GM23248 (cell line): Measurements from ENCODE around the gene USP28. TPM values are rescaled to one million over a fixed set of nuclear protein-coding genes. Genes with fewer than 3 reads are reported as not detected.

Experiments used
- DNase-seq: peaks from one replicate; pipeline ENCODE4 v3.0.0-alpha.2; 2015
- H2AFZ ChIP-seq: fragments of 200-600 bp; sonication (generic); 2 replicates; pipeline ENCODE4 v1.6.1; 2016; ENCODE audit warnings: antibody characterized with exemption
- H3F3A ChIP-seq: fragments of 200-600 bp; sonication (generic); 2 replicates; pipeline ENCODE4 v1.6.1; 2016; ENCODE audit warnings: mild to moderate bottlenecking, antibody characterized with exemption, mixed run types; ENCODE audit not compliant: insufficient read depth
- H3K27ac ChIP-seq: fragments of 200-600 bp; sonication (generic); 2 replicates; pipeline ENCODE4 v1.5.1; 2016; ENCODE audit warnings: mild to moderate bottlenecking
- H3K27me3 ChIP-seq: fragments of 200-600 bp; sonication (generic); replicated peaks from 2 replicates; pipeline ENCODE4 v1.6.1; 2016; ENCODE audit warnings: mild to moderate bottlenecking; ENCODE audit not compliant: insufficient read depth
- H3K36me3 ChIP-seq: fragments of 200-600 bp; sonication (generic); 2 replicates; pipeline ENCODE4 v1.6.1; 2016; ENCODE audit warnings: low read depth, mild to moderate bottlenecking
- H3K4me1 ChIP-seq: fragments of 200-600 bp; sonication (generic); 2 replicates; pipeline ENCODE4 v1.6.1; 2016; ENCODE audit warnings: mild to moderate bottlenecking; ENCODE audit not compliant: insufficient read depth
- H3K4me2 ChIP-seq: fragments of 200-600 bp; sonication (generic); one replicate; pipeline ENCODE4 v1.6.1; 2016; ENCODE audit warnings: mild to moderate bottlenecking; ENCODE audit not compliant: unreplicated experiment
- H3K4me3 ChIP-seq: fragments of 200-600 bp; sonication (generic); 2 replicates; pipeline ENCODE4 v1.5.1; 2016; ENCODE audit warnings: mild to moderate bottlenecking
- H3K79me2 ChIP-seq: fragments of 200-600 bp; sonication (generic); 2 replicates; pipeline ENCODE4 v1.6.1; 2016; ENCODE audit warnings: mild to moderate bottlenecking; ENCODE audit not compliant: insufficient read depth
- H3K9ac ChIP-seq: fragments of 200-600 bp; sonication (generic); 2 replicates; pipeline ENCODE4 v1.6.1; 2016; ENCODE audit warnings: mild to moderate bottlenecking
- H3K9me2 ChIP-seq: fragments of 200-600 bp; sonication (generic); 2 replicates; pipeline ENCODE4 v1.6.1; 2016; ENCODE audit warnings: mixed run types, mild to moderate bottlenecking, moderate library complexity; ENCODE audit not compliant: insufficient read depth
- H3K9me3 ChIP-seq: fragments of 200-600 bp; sonication (generic); one replicate; pipeline ENCODE4 v1.6.1; 2017; ENCODE audit warnings: low read depth
- H4K20me1 ChIP-seq: fragments of 200-600 bp; sonication (generic); 2 replicates; pipeline ENCODE4 v1.6.0; 2016; ENCODE audit not compliant: insufficient read depth
- EZH2 ChIP-seq: fragments of 200-600 bp; sonication (generic); IDR thresholded peaks from 2 replicates; pipeline ENCODE4 v1.6.1; 2018; ENCODE audit warnings: antibody characterized with exemption, mild to moderate bottlenecking; ENCODE audit not compliant: insufficient read depth, poor library complexity, severe bottlenecking
- EZH2phosphoT487 ChIP-seq: fragments of 200-600 bp; sonication (generic); IDR thresholded peaks from 2 replicates; pipeline ENCODE4 v1.6.1; 2018; ENCODE audit warnings: antibody characterized with exemption, moderate library complexity, mild to moderate bottlenecking, low read depth; ENCODE audit not compliant: insufficient read depth
- WGBS, 2 experiments: methylation state at CpG; one replicate each; pipeline ENCODE4 v1.1.6; 2015 to 2017; ENCODE audit warnings: low lambda C conversion rate in 2 of 2, low coverage in 1 of 2; ENCODE audit errors: missing lambda C conversion rate in 2 of 2; 5-methylcytosine and 5-hydroxymethylcytosine counted together
- in situ Hi-C: fragments of 300-500 bp; cut with MboI; formaldehyde crosslinking; loops from 2 replicates; pipeline ENCODE4 v1.15.0; 2020
- polyA plus RNA-seq: library from polyadenylated mRNA; unstranded; fragments of >200 nt; fragmentation: Nextera tagmentation; extraction: Ambion mirVana; gene quantifications from 2 replicates; pipeline ENCODE4 v1.2.1, GENCODE V29; 2016
- total RNA-seq: library from RNA; depleted of rRNA; stranded (reverse); fragments of >200 nt; shearing (Covaris generic); gene quantifications from 2 replicates; pipeline ENCODE4 v1.2.3, GENCODE V29; 2014

Gene USP28
- total and polyA plus RNA-seq, 2 experiments from 2014 or later: 17.1 to 25.1 TPM

DNA sequence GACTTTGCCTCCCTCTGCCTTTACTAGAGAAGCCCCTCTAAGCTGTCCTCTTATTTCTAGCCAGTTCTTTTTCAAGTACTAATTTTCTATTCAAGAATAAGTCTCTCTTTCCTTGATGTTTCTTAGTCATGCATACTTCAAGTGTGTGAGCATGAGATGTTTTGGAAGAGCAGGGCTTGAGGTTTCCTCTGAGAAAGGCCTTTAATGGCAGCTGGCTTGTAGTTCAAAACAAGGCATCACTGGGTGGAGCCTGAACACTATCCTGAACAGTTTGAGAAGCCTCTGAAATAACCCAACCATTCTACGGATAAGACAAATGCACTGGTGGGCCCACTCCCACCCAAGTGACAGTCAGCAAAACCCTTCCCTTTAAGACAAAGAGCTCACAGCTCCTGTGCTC is 58.2 kb downstream of the USP28 start:
- H3K27ac ChIP-seq: no peak overlapping the region
- H3K9me2 ChIP-seq: no peaks in the 10 kb centered on the region
- 96 to 100% methylated on average over 1 of the region's 1 CpG for WGBS, 2 experiments
- H3K27me3 ChIP-seq: no peaks in the 10 kb centered on the region
- H3F3A ChIP-seq: no peaks in the 10 kb centered on the region
- no peak overlapping the region for H3K9ac ChIP-seq
- DNase-seq: peak; percentile 24
- H3K4me1 ChIP-seq: no peaks in the 10 kb centered on the region
- no peak for TF ChIP-seq EZH2
- TF ChIP-seq EZH2phosphoT487: no peak
- H4K20me1 ChIP-seq: no peaks in the 10 kb centered on the region
- H3K4me3 ChIP-seq: no peak overlapping the region
- in situ Hi-C loops: no loop called here
- peaks cover 7% of the 10 kb centered on the region; the same call in 1 of the 2 replicates for H3K36me3 ChIP-seq
- no peaks in the 10 kb centered on the region for H3K9me3 ChIP-seq
- no peak overlapping the region for H3K4me2 ChIP-seq
- no peaks in the 10 kb centered on the region for H3K79me2 ChIP-seq
- no peak overlapping the region for H2AFZ ChIP-seq

DNA sequence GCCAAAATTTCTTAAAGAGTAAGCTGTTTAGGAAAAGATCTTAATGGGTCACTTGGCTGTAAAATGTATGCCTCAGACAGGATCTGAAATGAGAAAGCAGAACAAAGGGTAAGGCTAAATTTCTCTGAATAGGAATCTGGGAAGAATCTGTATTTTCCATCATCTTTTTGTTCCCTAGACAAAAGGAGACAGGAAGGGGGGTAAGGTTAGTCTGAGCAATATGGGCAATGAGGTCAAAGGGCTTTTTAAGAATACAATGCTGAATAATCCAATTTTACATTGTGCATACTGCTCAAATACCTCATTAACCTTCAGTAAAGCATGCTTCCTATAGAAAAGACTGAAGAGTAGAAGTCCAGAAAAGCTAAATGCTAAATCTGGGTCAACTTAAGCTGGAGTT is 61.2 kb downstream of the USP28 start:
- no peak for DNase-seq
- Histone ChIP-seq H3K27ac (no peak overlapping the region), H3K9me3 (no peaks in the 10 kb centered on the region), H3K4me2 (no peak overlapping the region), H3K27me3 (no peaks in the 10 kb centered on the region), H3K79me2 (no peaks in the 10 kb centered on the region), H3K4me3 (no peak overlapping the region), H3K4me1 (no peaks in the 10 kb centered on the region), H3F3A (no peaks in the 10 kb centered on the region), H3K9me2 (no peaks in the 10 kb centered on the region), H3K36me3 (peaks cover 9% of the 10 kb centered on the region; the same call in 1 of the 2 replicates), H2AFZ (no peak overlapping the region), H3K9ac (no peak overlapping the region), H4K20me1 (no peaks in the 10 kb centered on the region)
- in situ Hi-C loops: no loop called here
- TF ChIP-seq EZH2 (no peak), EZH2phosphoT487 (no peak)

DNA sequence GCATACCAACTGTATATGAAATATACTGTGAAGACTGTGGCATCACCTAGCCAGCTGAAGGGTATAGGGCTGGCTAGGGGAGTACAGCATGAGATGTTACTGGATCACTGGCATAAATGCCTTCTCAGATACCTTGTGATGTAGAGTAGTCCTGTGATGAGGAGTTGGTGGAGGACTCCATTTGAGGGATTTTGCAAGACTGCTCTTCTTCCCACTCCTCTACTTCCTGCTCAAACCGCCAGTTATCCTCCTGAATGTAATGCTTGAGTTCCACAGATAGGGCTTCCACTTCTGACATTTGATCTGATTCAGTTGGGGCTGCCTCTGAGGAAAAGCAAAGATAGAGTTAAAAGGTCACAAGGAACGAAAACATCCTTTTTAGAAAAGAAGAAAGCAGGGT is 66.4 kb downstream of the USP28 start:
- H3K9ac ChIP-seq: no peak overlapping the region
- DNase-seq: no peak
- H2AFZ ChIP-seq: no peak overlapping the region
- H3K9me2 ChIP-seq: no peaks in the 10 kb centered on the region
- no peaks in the 10 kb centered on the region for H3K9me3 ChIP-seq
- WGBS, 2 experiments: 45 to 47% methylated on average over 2 of the region's 2 CpGs
- H3K4me2 ChIP-seq: no peak overlapping the region
- no peaks in the 10 kb centered on the region for H3K79me2 ChIP-seq
- peaks cover 13% of the 10 kb centered on the region; the same call in 1 of the 2 replicates for H3K36me3 ChIP-seq
- no peaks in the 10 kb centered on the region for H4K20me1 ChIP-seq
- in situ Hi-C loops: no loop called here
- no peaks in the 10 kb centered on the region for H3F3A ChIP-seq
- H3K27me3 ChIP-seq: no peaks in the 10 kb centered on the region
- H3K27ac ChIP-seq: no peak overlapping the region
- H3K4me3 ChIP-seq: no peak overlapping the region
- H3K4me1 ChIP-seq: no peaks in the 10 kb centered on the region
- no peak for TF ChIP-seq EZH2phosphoT487
- TF ChIP-seq EZH2: no peak

DNA sequence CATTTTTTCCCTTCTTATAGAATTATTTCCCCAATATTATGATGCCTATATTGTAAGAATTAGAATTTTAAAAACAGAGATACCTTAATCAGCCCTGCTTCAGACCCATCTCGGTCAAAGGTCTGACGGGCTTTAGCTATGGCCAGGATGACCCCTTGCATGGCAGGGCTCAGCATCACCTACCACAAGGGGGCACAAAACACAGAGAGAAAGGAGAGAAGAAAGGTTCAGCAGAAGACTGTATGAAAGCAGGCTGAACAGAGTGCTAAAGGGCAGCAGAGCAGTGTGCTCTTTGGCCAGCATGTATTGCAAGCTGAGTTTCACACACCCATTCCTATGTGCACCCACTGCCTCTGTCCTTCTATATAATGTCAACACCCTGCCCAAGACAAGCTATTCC is 69.0 kb downstream of the USP28 start:
- no peak for TF ChIP-seq EZH2
- no peak for TF ChIP-seq EZH2phosphoT487
- 100% methylated on average over 2 of the region's 2 CpGs for WGBS, 2 experiments
- Histone ChIP-seq H3K27ac (no peak overlapping the region), H3K9ac (no peak overlapping the region), H3K4me3 (no peak overlapping the region), H4K20me1 (no peaks in the 10 kb centered on the region), H3K4me2 (no peak overlapping the region), H3K79me2 (no peaks in the 10 kb centered on the region), H2AFZ (no peak overlapping the region), H3K4me1 (no peaks in the 10 kb centered on the region), H3K27me3 (no peaks in the 10 kb centered on the region), H3K9me3 (no peaks in the 10 kb centered on the region), H3K36me3 (peaks cover 18% of the 10 kb centered on the region; the same call in 1 of the 2 replicates), H3K9me2 (no peaks in the 10 kb centered on the region), H3F3A (no peaks in the 10 kb centered on the region)
- in situ Hi-C loops: no loop called here
- peak; percentile 24 for DNase-seq

DNA sequence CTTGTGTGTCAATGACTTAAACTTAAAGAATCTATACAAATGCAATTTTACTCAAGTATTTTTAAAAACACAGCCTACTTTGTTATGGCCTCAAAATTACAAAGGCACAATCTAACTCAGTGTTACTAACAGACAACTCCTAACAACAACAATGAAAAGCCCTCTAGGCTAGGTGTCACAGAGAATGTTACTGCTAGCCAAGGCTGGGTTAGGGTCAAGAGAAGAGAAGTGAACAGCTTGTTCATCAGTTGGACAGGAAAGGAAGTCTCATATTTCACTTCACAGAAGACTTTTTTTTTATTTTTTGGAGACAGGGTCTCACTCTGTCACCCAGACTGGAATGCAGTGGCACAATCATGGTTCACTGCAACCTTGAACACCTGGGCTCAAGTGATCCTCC is 69.7 kb downstream of the USP28 start:
- H3K79me2 ChIP-seq: no peaks in the 10 kb centered on the region
- TF ChIP-seq EZH2 (no peak), EZH2phosphoT487 (no peak)
- no peak overlapping the region for H3K9ac ChIP-seq
- H3K4me3 ChIP-seq: no peak overlapping the region
- H3K27me3 ChIP-seq: no peaks in the 10 kb centered on the region
- no peaks in the 10 kb centered on the region for H4K20me1 ChIP-seq
- H3F3A ChIP-seq: no peaks in the 10 kb centered on the region
- H3K4me2 ChIP-seq: no peak overlapping the region
- no peak overlapping the region for H3K27ac ChIP-seq
- H3K9me3 ChIP-seq: no peaks in the 10 kb centered on the region
- H3K9me2 ChIP-seq: no peaks in the 10 kb centered on the region
- H2AFZ ChIP-seq: no peak overlapping the region
- no peaks in the 10 kb centered on the region for H3K4me1 ChIP-seq
- in situ Hi-C loops: no loop called here
- no peak for DNase-seq
- peaks cover 16% of the 10 kb centered on the region; the same call in 1 of the 2 replicates for H3K36me3 ChIP-seq
